Fibroblast of skin of right biceps (primary cell): Measurements from ENCODE around the gene RTL5.

ENCODE experiments used
- DNase-seq: peaks from one replicate; pipeline ENCODE4 v3.0.0-alpha.2; 2013

The RTL5 gene

DNA sequence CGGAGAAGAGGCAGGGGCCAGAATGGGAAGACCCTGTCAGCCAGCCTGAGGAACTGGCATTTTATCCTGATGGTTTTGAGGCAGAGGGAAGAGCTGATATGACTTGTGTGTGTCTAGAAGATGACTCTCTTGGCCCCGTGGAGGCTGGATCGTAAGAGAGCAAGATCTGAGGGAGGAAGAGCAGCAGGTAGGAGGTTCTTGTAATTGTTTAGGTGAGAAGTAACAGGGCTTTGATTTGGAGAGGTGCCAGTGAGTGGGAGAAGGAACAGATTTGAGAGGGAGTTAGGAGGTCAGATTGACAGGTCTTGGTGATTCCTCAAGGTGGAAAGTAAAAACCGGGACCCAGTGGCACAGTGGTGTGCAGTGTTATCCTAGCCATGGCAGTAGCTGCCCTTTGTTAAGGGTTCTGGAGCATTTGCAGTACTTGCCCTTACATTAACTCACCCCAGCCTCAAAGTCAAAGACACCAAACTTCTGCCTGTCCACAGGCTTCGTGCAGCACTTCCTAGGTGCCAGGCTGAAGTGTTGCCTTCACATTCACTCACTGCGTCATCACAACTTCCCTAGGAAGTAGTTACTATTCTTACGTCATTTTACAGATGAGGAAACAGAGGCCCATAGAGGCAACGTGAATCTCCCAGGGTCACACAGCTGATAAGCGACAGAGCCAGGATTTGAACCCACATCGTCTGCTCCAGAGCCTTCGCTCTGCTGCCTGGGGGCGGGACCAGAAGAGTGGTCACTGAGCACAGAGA is 23.7 kb downstream of the RTL5 start:
- DNase-seq: no peak

DNA sequence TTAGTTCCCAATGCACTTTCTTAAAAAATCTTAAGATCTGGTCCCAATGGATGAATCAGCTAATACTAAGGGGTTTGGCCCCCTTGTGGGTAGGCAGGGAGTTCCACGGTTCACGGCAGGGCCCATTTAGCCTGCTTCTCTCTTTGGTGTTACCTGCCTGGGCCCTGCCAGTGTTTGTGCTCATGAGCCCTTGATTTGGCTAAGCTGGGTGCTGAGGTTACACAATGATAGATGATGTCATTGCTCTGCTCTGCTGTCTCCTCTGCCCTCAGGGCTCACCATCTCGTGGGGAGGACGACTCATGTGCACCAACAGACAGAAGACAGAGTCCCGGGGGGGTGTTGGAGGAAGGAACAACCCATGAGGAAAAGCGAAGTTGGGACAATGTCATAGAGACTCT is 24.4 kb downstream of the RTL5 start:
- peak; percentile 57 for DNase-seq

DNA sequence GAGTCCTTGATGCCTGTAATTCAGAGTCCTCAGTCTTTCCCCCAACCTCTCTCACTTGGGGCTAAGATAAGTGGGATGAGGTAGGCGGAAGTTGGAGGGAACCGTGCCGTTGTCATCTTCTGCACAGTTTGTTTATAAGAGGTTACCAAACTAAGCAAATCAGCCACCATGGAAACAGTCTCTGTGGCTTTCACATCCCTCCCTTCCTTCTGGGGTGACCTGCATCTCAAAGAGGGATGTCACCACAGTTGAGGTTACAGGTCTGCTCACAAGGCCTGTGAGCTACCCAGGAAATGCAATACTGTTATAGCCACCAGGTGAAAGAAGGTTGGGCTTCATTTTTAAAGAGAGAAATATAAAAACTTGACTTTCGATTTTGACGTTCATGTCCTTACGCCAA is 26.3 kb downstream of the RTL5 start:
- no peak for DNase-seq

DNA sequence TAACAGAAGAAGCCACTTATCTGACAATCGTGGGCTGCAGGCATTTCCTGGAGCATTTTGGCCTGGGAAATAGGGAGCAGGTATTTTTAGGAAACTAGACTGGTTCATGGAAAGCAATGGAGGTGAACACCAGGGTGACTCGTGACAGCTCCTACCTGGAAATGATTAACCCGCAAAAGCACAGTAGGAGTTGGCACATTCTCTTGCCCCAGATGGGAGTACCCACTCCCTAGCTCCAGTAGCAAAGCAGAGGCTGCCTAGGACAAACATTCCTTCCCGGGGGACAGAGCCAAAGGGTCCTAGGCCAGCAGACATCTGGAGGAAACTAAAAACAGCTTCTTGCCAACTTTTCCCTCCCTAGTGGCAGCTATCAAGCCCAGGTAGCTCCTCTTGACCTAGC is 29.0 kb downstream of the RTL5 start:
- DNase-seq: no peak

DNA sequence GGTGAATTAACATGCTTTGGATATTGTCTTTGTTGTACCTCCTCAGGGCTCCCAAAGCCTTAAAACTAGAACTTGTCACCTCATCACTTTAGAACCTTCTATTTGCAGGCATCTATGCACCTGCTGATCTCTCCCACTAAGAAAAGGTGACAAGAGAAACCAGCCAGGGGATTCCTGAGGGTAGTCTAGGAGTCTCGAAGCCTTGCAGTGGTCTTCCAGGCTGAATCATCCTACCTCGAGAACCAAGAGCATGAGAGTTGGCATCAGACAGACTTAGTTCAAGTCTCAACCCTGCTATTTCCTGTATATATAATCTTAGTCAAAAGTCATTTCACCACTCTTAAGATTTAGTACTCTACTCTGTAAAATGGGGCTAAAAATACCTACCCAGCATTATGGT is 29.6 kb downstream of the RTL5 start:
- DNase-seq: no peak

DNA sequence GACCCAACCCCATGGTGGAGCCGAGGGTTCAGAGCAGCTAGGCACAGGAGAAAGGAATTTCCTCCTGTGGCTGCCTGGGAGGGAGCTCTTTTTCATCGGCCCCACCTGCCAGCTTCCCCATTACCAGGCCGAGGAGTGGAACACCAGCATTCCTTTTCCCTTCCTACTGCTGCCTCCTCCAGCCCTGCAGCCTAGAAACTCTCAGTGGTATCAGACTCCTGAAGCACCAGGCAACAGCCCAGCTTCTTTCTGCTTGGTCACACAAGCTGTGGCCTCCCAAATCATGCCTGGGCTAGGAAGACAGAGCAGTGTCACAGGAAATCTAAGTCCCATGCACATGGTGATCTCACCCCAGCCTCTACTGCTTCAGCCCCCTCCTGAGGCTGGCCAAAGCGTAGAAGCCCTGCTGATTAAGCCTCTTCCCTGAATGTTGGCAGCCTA is 30.1 kb downstream of the RTL5 start:
- no peak for DNase-seq

DNA sequence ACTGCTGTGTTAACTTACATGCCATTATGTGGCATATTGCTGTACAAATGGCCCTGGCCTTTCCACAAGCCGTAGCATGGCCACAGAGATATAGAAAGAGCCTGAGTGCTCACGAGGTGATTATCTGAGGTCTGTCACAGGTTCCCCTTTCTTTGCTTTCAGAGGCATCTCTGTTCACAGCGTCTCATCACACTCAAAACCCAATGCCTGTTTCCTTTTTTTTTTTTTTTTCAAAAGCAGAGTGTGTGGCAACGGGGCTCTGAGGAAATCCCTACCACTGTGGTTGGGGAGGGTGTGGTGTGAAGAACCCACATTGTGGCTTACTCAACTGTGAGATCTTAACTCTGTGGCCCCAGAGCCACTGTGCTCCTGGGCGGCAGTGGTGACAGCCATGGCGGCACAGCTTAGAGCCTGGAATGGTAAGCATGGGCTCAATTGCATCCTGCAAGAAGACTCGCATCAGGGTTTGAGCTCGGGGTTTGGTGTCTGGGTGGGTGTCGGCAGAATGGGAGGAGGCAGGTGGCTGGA is 30.8 kb downstream of the RTL5 start:
- no peak for DNase-seq

DNA sequence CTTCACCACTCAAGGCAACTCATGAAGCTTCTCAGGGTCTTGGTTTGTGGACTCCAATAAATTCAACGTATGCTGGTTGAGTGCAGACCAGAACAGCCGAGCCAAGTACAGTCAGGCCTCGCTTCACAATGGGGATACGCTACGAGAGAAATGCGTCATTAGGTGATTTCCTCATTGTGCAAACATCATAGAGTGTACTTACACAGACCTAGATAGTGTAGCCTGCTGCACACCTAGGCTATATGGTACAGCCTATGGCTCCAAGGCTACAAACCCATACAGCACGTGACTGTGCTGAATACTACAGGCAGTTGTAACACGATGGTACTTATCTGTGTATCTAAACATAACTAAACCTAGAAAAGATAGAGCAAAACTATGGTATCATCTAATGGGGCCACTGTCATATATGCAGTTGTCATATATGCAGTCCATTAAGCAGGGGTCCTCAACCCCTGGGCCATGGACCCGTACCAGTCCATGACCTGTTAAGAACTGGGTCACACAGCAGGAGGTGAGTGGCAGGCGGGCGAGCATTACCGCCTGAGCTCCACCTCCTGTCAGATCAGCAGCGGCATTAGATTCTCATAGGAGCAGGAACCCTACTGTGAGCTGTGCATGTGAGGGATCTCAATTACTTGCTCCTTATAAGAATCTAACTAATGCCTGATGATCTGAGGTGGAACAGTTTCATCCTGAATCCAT is 31.5 kb downstream of the RTL5 start:
- no peak for DNase-seq

DNA sequence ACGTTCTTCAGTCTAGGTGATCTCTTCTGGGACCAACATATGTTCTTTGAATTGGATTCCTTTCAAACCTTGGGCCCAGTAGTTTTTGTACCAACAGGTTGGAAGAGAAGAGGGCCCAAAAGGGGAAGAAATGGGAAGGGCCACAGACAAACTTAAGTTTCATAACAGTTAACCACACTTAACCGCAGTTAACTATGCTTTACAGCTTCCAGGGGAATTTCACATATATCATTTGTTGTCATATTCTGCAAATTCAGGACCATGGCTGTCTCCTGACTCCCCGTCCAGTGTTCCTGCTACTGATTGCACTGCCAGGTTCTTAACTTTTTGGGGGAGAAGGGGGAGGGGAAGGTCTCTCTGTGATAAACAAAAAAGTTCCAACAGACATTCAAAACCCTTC is 34.6 kb downstream of the RTL5 start:
- DNase-seq: no peak

DNA sequence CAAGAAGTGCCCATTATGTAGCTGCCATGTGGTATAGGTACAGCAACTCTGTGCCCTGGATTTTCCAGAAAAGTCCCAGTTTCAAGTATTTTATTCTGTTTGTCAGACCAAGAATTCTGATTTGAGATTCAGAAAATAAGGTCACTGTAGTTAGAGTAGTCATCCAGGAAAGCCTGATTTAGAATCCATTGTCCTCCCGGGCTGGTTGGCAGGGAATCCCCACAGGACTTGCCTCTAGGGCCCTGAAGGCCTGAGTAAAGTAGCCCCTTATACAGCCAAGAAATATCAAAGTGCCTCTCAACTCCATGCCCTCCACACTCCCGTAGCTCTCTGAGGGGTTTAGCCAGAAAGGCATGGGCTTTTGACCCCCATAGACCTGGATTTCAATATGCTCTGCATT is 36.3 kb downstream of the RTL5 start:
- no peak for DNase-seq

DNA sequence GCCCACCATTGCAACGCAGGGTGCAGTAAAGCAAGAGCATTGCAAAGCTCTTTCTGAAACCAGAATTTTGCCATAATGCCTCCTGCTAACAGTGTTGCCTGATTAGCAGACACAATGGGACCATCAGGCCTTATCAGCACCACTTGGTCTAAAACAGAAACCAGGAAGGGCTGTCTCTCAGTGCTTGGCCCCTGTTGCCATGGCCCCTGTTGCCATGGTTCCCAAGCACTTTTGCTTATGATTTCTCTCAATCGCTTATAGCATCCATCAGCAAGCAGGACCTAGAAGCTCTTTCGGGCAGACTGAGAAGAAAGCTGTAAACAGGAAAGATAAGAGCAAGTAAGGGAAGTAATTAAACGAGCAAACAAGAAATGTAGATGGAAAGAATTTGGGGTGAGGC is 36.8 kb downstream of the RTL5 start:
- DNase-seq: no peak

DNA sequence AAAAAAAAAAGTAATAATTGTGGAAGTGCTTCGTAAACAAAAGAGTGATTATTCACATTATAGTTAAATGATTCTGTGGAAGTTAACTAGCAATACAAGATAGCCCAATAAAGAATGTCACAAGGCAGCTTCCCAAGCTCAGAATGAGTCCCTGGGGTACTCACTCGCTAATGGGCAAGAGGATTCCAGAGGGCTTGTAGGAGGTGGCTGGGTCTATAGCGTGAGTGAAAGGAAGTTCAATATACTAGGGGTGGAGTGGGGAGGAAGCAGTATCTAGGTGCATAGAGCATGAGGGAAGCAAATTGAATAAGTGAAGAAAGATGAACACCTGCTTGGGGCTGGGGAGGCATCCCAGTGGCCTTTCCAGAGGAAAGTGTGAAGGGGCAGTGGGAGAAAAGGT is 42.5 kb downstream of the RTL5 start:
- DNase-seq: no peak

DNA sequence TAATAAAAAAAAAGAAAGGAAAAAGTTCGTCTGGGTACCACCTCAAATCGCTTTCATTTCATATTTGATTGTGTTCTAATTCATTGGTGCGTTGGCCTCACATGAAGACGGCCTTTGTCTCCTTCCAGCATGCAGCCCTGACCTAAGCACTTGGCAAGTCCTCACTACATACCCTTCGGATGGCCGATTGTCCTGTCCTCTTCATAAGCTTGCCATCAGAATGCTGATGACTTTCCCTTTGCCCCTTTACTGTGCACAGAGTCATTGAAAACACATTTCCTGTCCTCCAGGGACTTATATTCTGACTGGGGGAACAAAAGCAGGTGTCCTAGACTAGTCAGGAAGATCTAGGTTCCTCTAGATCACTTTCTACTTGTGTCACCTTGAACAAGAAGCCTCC is 43.0 kb downstream of the RTL5 start:
- DNase-seq: no peak

DNA sequence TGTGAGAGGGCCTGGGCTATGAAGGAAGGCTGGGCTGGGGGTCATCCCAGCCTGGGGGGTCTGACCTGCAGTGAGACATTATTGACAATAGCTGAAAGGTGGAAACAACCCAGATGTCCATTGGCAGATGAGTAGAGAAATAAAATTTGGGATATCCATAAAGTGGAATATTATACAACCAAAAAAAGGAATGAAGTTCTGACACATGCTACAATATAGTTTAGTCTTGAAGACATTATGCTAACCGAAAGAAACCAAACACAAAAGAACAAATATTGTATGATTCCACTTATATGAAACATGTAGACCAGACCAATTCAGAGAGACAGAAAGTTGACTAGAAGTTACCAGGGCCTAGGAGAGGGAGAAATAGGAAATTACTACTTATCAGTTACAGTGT is 44.7 kb downstream of the RTL5 start:
- no peak for DNase-seq

DNA sequence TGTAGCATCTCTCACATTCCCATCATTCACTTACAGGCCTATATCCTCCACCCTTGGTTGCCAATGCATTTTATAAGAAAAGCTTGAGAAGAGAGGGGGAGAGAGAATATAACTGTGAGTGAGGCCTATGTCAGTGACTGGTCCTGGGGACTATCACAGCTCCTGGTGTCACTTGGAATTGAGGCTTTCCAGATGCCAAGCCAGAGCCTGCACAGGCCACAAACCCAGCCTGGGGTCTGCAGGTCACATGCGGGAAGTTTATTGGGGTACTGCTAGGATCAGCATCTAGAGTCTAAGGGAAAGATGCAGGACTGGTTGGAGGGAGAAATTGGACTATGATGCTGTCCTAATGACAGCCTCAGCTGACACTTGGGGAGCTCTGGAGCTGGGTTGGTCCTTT is 47.6 kb downstream of the RTL5 start:
- DNase-seq: no peak

DNA sequence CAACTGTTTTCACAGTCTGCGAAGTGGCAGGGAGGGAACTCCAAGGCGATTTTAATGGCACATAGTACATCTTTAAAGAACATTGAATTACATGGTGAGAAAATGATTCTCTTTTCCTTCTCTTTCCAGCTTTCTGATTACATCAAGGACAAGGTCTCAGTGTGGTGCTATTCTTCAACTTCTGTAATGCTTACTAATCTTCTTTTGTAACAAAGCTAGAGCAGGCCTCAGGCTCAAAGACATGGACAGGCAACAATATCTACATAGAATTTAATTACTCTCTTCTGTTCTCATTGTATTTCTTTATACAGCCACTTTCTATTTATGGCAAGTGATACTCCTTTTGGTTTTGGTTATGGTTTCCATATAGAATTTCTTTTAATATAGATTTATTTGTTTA is 48.4 kb downstream of the RTL5 start:
- no peak for DNase-seq

DNA sequence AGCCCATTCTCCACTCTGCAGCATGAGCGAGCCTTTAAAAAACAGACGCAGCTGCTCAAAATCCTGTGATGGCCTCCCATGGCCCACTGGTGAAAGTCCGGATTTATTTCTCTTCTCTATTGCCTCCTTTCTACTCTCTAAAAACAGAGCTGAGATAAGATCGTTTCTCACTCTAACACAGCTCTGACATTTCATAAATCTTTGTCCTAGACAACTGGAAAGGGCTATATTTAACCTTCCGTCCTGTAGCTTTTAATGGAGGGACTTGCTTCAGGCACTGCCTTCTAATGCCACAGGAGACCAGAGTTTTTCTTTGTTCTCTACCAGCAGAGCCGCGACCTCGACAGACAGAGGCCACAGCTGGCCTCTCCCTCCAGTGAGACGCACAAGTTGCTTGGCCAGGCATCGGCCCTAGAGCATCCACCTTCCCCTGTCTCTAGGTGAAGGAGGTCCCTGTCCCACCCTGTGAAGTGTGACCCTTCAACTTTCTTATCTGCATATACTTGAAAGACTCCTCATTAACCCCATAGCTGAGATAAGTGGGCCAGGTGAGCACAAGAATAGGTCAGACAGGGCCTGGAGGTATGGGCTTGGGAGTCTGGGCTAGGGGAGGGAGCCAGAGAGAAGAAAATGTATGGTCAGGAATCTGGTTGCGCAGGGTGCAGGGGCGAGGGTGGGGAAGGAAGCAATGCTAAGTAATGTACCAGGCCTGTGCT is 50.0 kb downstream of the RTL5 start:
- DNase-seq: no peak

DNA sequence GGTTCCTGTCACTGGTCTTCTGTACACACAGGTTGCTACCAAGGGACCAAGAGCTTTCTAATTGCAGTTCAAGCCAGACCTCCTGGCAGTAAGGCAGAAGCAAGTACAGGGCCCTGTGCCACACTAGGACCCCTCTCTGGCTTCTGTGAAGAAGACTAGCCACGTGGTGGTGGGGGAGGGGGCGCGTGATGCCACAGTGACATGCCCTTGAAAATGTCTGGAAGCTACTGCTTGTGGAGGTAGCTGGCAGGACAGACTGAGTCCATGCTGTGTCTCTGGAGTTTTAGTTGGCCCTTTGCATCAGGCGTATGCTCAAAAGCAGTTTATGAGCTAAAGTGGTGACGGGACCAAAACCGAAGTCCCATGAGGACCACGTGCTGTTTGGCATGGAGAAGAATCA is 50.9 kb downstream of the RTL5 start:
- DNase-seq: no peak

DNA sequence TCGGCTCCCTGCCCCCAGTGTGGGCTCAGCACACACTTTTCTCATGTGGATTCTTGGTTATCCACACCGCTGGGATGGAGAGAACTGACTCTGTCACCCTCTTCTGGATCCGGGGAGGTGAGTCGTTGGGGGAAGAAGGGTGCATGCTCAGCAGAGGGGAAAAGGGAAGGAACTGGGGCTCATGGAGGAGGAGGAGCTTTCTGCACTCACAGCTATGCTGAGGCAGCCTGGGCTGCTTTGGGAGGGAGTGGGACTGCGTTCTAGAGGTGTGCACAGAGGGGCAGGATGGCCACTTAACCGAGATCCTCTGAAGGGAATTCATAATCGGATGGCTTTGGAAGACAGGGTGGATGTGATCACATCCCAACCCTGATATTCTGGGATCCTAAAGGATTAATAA is 51.6 kb downstream of the RTL5 start:
- DNase-seq: no peak

DNA sequence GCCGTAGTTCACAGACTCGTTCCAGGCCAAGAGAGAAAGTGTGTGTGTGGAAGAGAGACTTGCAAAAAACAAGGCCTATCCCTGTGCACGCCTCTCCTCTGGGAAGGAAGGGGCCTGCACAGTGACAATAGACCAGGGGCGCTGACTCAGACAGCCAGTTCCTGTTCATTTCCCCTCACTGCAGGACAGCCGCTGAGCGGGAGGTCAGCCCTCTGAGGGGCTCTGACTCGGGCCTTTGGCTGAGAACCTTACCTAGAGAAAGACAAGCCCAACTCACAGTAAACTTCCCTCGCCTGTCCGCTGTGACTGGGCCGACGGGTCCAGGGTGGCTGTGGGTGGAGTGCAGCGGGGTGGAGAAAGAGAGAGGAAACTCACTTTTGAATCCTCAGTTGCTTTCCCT is 52.1 kb downstream of the RTL5 start:
- DNase-seq: peak; percentile 14

DNA sequence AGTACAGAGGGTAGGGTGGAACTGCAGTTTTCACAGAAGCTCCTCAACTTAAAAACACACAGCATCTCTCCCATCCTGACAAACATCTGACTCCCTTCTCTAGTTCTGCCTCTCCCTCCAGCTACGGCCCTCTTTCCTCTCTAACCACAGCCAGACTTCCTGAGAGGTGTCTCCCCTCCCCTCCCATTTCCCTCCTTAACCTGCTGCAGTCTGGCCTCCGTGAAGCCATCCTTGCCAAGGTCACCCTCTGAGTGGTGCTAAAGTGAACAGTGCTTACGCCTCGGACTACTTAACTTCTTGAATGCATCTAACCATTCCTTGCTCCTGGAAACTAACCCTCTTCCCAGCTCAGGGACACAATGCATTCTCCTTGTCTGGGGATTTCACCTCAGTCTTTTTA is 53.3 kb downstream of the RTL5 start:
- DNase-seq: no peak
